Stimulated activated CD8-positive, alpha-beta memory T cell treated with anti-CD3 and anti-CD28 coated beads, Interleukin-15, amount 100 ng/mL, for 1 hour (primary cell): ENCODE results near the gene FOXP1.

Experiments
- DNase-seq: peaks from one replicate; pipeline ENCODE4 v3.0.0-alpha.2; 2020; ENCODE audit warnings: low read depth

The FOXP1 gene

GRCh38 chr3:71124048-71124447, 459.5 kb downstream of the FOXP1 start:
- DNase-seq = no peak

- DNase-seq = no peak
Measured at GRCh38 chr3:71122641-71123040, 460.9 kb downstream of the FOXP1 start.

- no peak for DNase-seq
Measured at GRCh38 chr3:71121429-71122167, 461.9 kb downstream of the FOXP1 start.

- no peak for DNase-seq
Measured at GRCh38 chr3:71120012-71120411, 463.5 kb downstream of the FOXP1 start.

GRCh38 chr3:71119171-71119570, 464.4 kb downstream of the FOXP1 start:
- DNase-seq = no peak

- DNase-seq = no peak
Measured at GRCh38 chr3:71118436-71118835, 465.1 kb downstream of the FOXP1 start.

GRCh38 chr3:71117572-71118247, 465.8 kb downstream of the FOXP1 start:
- DNase-seq = no peak

GRCh38 chr3:71114610-71115009, 468.9 kb downstream of the FOXP1 start:
- no peak for DNase-seq

- DNase-seq = no peak
Measured at GRCh38 chr3:71112576-71112975, 471.0 kb downstream of the FOXP1 start.

GRCh38 chr3:71111784-71112440, 471.6 kb downstream of the FOXP1 start:
- no peak for DNase-seq

GRCh38 chr3:71110385-71111222, 472.9 kb downstream of the FOXP1 start:
- DNase-seq = no peak

GRCh38 chr3:71109977-71110285, 473.6 kb downstream of the FOXP1 start:
- DNase-seq = no peak

- no peak for DNase-seq
Measured at GRCh38 chr3:71109241-71109976, 474.1 kb downstream of the FOXP1 start.

- DNase-seq = no peak
Measured at GRCh38 chr3:71107926-71108325, 475.6 kb downstream of the FOXP1 start.

- no peak for DNase-seq
Measured at GRCh38 chr3:71104976-71105375, 478.6 kb downstream of the FOXP1 start.

- DNase-seq = no peak
Measured at GRCh38 chr3:71104556-71104955, 479.0 kb downstream of the FOXP1 start.

- DNase-seq = no peak
Measured at GRCh38 chr3:71104121-71104541, 479.4 kb downstream of the FOXP1 start.

GRCh38 chr3:71103430-71103921, 480.1 kb downstream of the FOXP1 start:
- DNase-seq = no peak

- DNase-seq = no peak
Measured at GRCh38 chr3:71102111-71102983, 481.2 kb downstream of the FOXP1 start.

GRCh38 chr3:71101626-71102025, 481.9 kb downstream of the FOXP1 start:
- DNase-seq = no peak

GRCh38 chr3:71101014-71101413, 482.5 kb downstream of the FOXP1 start:
- DNase-seq = no peak
